CD4-positive, alpha-beta T cell (primary cell): ENCODE data around the gene RASIP1. TPM values are rescaled to one million over a fixed set of nuclear protein-coding genes. Genes with fewer than 3 reads are reported as not detected.

Experiments
- ATAC-seq: fragments of 200-7000 bp; cut with Tn5 transposase; one replicate; pipeline ENCODE4 v1.10.0; 2022; ENCODE audit warnings: mild to moderate bottlenecking; ENCODE audit not compliant: poor library complexity
- CTCF ChIA-PET: fragments of 350-600 bp; sonication (Branson Sonifier 250); formaldehyde crosslinking; loops from one replicate; lab custom pipeline; 2021; ENCODE audit warnings: antibody characterized with exemption, inconsistent platforms; lab: Charles Lee
- POLR2A ChIA-PET: fragments of 350-600 bp; sonication (Branson Sonifier 250); formaldehyde crosslinking; loops from one replicate; lab custom pipeline; 2021; ENCODE audit warnings: antibody characterized with exemption, inconsistent platforms; lab: Charles Lee
- DNase-seq, 14 experiments: peaks; one replicate each; pipeline ENCODE4 v3.0.0-alpha.2; 2013 to 2020; ENCODE audit warnings: mixed read lengths in 2 of 14
- H3K27ac ChIP-seq, 2 donors: one replicate each; pipeline versions ENCODE4 v1.5.1 to v1.7.0; 2013; ENCODE audit warnings: low read length in 2 of 2, low read depth in 1 of 2, mild to moderate bottlenecking in 1 of 2
- H3K27me3 ChIP-seq, 2 experiments: 1 replicate in 1 of 2; 2 replicates in 1 of 2; pipeline versions ENCODE4 v1.6.1 to v1.7.0; 2013; ENCODE audit warnings: low read length in 2 of 2, control low read depth in 1 of 2, mild to moderate bottlenecking in 1 of 2, moderate library complexity in 1 of 2; ENCODE audit not compliant: insufficient read depth in 2 of 2, control insufficient read depth in 1 of 2
- H3K36me3 ChIP-seq: one replicate; pipeline ENCODE4 v1.6.1; 2013; ENCODE audit warnings: low read length, control low read depth; ENCODE audit not compliant: insufficient read depth
- H3K4me1 ChIP-seq: one replicate; pipeline ENCODE4 v1.6.1; 2013; ENCODE audit warnings: low read length, control low read depth; ENCODE audit not compliant: insufficient read depth
- H3K4me3 ChIP-seq: one replicate; pipeline ENCODE4 v1.5.1; 2013; ENCODE audit warnings: mild to moderate bottlenecking, low read length, moderate library complexity
- H3K9me3 ChIP-seq, 2 experiments: 1 replicate in 1 of 2; 2 replicates in 1 of 2; pipeline versions ENCODE4 v1.6.1 to v1.7.0; 2013; ENCODE audit warnings: low read length in 2 of 2, mild to moderate bottlenecking in 2 of 2, control low read depth in 1 of 2, moderate library complexity in 1 of 2; ENCODE audit not compliant: control insufficient read depth in 1 of 2, insufficient read depth in 1 of 2
- H3K27ac Mint-ChIP-seq: one replicate; pipeline ENCODE4 v1.8.0; 2020; ENCODE audit warnings: mixed read lengths
- H3K27me3 Mint-ChIP-seq: one replicate; pipeline ENCODE4 v1.8.0; 2021; ENCODE audit warnings: mixed read lengths
- H3K36me3 Mint-ChIP-seq: one replicate; pipeline ENCODE4 v1.8.0; 2021; ENCODE audit warnings: low read depth, mixed read lengths
- H3K4me1 Mint-ChIP-seq: one replicate; pipeline ENCODE4 v1.8.0; 2021; ENCODE audit warnings: low read depth, mixed read lengths
- H3K4me3 Mint-ChIP-seq: one replicate; pipeline ENCODE4 v1.8.0; 2020; ENCODE audit warnings: mild to moderate bottlenecking, mixed read lengths
- H3K9me3 Mint-ChIP-seq: one replicate; pipeline ENCODE4 v1.8.0; 2020; ENCODE audit warnings: mixed read lengths
- intact Hi-C, 2 experiments: fragments of 100-400 bp; cut with DNase I in 1 of 2; cut with micrococcal nuclease in 1 of 2; formaldehyde crosslinking; loops; one replicate each; pipeline versions ENCODE4 v1.15.1 to v1.9.0; 2023 to 2025; cut with DNase I, micrococcal nuclease
- total RNA-seq, 174 experiments: library from RNA in 2 of 174; stranded (reverse) in 2 of 174; gene quantifications; one replicate each; pipeline ENCODE4 v1.2.3 and lab custom pipeline; 2021 to 2026
- TF ChIP-seq, protein P1 (sequence below): fragments of 200-600 bp; IDR thresholded peaks from one replicate; pipeline ENCODE4 v1.8.0; 2022; ENCODE audit warnings: antibody characterized with exemption, mild to moderate bottlenecking

Gene RASIP1
- total RNA-seq, 2 experiments from 2014 or later: 0.55 to 0.56 TPM

DNA sequence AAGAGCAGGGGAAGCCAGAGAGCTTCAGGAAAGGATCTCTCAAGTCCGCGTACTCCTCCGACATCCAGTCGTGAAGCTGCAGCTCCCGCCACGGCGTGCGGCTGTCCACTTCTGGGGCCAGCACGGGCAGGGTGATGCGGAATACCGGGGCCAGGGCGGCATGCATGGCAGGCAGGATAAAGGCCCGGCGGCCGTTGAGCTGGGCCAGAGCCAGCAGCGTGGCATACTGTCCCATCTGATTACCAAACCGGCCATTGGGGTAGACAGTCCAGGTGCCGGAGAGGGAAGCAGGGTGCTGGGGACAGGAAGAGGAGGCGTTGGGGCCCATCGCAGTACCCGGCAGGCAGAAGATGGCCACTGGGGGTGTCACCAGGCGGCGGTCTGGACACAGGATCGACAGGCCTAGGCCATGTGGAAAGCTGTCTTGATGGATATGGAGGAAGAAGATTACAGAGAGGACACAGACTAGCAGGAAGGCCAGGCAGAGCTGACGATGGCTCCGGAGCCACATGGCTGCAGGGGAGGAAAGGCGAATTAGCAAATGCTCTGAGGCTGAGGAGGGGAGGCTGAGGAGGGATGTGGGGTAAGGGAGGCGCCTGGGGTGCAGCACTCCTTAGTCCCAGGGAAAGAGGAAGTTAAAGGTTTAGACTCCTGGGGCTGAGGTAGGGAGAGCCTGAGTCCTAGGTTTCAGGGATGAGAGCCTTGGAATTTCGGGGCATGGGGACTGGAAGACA, 10.5 kb upstream of the RASIP1 start:
- POLR2A ChIA-PET: interaction anchor here (0.9 to 2.0 kb wide), 3 partner anchors 12 to 37 kb away, joined by 3 to 9 read pairs (median 4); partner anchors contain the start of gene RASIP1
- no peak overlapping the region for H3K4me3 ChIP-seq

DNA sequence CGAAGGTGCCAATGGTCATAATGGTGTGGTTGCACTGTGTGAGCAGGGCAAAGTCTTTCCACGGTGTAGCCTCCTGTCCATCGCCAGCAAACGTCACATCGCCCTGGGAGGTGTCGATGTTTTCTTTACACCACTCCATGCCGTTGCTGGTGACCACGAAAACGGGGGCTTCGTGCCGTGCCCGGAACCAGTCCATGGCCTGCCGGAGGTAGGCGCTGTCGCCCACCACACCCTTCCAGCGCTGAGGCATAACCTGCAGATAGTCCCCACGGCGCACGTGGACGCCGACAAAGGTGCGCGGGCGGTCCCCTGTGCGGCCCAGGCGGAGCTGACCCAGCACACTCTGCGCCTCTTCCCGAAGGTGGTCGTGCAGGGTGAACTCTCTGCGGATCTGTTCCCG, 9.9 kb upstream of the RASIP1 start:
- H3K27me3 Mint-ChIP-seq: peaks cover 40% of the 10 kb centered on the region
- Histone ChIP-seq H3K4me3 (no peak overlapping the region), H3K36me3 (no peaks in the 10 kb centered on the region), H3K9me3 (peaks cover 0 to 10% of the 10 kb centered on the region in 2 experiments), H3K4me1 (peaks cover 36% of the 10 kb centered on the region), H3K27ac (no peak overlapping the region), H3K27me3 (peaks cover 32 to 34% of the 10 kb centered on the region in 2 experiments)
- H3K9me3 Mint-ChIP-seq: no peaks in the 10 kb centered on the region
- TF ChIP-seq, protein P1, sequence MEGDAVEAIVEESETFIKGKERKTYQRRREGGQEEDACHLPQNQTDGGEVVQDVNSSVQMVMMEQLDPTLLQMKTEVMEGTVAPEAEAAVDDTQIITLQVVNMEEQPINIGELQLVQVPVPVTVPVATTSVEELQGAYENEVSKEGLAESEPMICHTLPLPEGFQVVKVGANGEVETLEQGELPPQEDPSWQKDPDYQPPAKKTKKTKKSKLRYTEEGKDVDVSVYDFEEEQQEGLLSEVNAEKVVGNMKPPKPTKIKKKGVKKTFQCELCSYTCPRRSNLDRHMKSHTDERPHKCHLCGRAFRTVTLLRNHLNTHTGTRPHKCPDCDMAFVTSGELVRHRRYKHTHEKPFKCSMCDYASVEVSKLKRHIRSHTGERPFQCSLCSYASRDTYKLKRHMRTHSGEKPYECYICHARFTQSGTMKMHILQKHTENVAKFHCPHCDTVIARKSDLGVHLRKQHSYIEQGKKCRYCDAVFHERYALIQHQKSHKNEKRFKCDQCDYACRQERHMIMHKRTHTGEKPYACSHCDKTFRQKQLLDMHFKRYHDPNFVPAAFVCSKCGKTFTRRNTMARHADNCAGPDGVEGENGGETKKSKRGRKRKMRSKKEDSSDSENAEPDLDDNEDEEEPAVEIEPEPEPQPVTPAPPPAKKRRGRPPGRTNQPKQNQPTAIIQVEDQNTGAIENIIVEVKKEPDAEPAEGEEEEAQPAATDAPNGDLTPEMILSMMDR: no peak
- no peak overlapping the region for H3K4me3 Mint-ChIP-seq
- no peak for ATAC-seq
- intact Hi-C loops: no loop called here
- H3K4me1 Mint-ChIP-seq: peaks cover 26% of the 10 kb centered on the region
- no peak overlapping the region for H3K27ac Mint-ChIP-seq
- no peak for DNase-seq
- ChIA-PET CTCF (no interaction called here), POLR2A (no interaction called here)
- no peaks in the 10 kb centered on the region for H3K36me3 Mint-ChIP-seq

More for the DNA sequence above, 10.5 kb upstream of the RASIP1 start:
- Histone ChIP-seq H3K27me3 (peaks cover 30 to 32% of the 10 kb centered on the region in 2 experiments), H3K4me1 (peaks cover 32% of the 10 kb centered on the region), H3K27ac (no peak overlapping the region), H3K36me3 (no peaks in the 10 kb centered on the region), H3K9me3 (peaks cover 0 to 5% of the 10 kb centered on the region in 2 experiments)
- H3K36me3 Mint-ChIP-seq: no peaks in the 10 kb centered on the region
- DNase-seq (no peak), ATAC-seq (no peak)
- TF ChIP-seq, protein P1: no peak
- H3K4me3 Mint-ChIP-seq: peak overlapping the region; percentile 54
- H3K27ac Mint-ChIP-seq: no peak overlapping the region
- CTCF ChIA-PET: no interaction called here
- H3K9me3 Mint-ChIP-seq: no peaks in the 10 kb centered on the region
- peaks cover 40% of the 10 kb centered on the region for H3K27me3 Mint-ChIP-seq
- intact Hi-C loops: no loop called here
- peaks cover 22% of the 10 kb centered on the region for H3K4me1 Mint-ChIP-seq

DNA sequence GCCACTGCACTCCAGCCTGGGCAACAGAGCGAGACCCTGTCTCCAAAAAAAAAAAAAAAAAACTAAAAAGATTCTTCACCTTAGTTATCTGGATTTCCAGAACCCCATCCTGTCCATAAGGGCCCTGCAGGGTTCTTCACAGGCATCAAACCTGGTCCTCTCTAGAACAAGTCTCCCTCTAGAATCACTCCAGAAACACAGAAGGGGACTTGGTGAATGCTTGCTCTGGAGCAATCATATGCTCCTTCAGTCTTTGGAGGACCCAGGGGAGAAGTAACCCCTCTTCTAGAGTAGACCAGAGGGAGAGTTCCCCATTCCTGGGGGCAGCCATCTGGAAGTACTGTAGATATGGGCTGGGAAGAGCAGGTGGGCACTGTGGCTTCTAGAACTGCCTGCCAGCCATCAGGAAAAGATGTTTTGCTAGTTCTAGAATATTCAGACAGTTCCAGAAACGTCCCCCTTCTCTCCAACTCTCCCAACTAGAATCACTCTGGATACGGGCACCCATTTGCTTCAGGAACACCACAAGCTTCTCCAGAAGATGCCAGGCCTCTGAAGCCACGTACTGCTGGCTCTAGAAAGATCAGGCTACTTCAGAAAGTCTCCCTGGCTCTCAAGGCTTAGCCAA, 9.3 kb upstream of the RASIP1 start:
- no peak overlapping the region for H3K4me3 Mint-ChIP-seq
- H3K27me3 Mint-ChIP-seq: peaks cover 42% of the 10 kb centered on the region
- intact Hi-C loops: loop anchor here in 1 of 2 experiments (5.0 kb wide), 1 partner anchor 243 kb away; the partner anchor contains the start of genes GYS1 and RUVBL2
- Histone ChIP-seq H3K36me3 (no peaks in the 10 kb centered on the region), H3K27ac (no peak overlapping the region), H3K27me3 (peaks cover 27 to 29% of the 10 kb centered on the region in 2 experiments), H3K4me1 (peaks cover 37% of the 10 kb centered on the region), H3K9me3 (peaks cover 0 to 12% of the 10 kb centered on the region in 2 experiments), H3K4me3 (no peak overlapping the region)
- H3K4me1 Mint-ChIP-seq: peaks cover 30% of the 10 kb centered on the region
- TF ChIP-seq, protein P1: no peak
- H3K27ac Mint-ChIP-seq: no peak overlapping the region
- H3K36me3 Mint-ChIP-seq: no peaks in the 10 kb centered on the region
- ATAC-seq: no peak
- no peak for DNase-seq
- ChIA-PET CTCF (no interaction called here), POLR2A (no interaction called here)
- no peaks in the 10 kb centered on the region for H3K9me3 Mint-ChIP-seq
